IPS-NIHi7 (cell line): ENCODE measurements around the gene LRRK1.

ENCODE experiments used
- DNase-seq: peaks from one replicate; pipeline ENCODE4 v3.0.0; 2012; ENCODE audit warnings: mixed read lengths; ENCODE audit errors: extremely low spot score

Gene LRRK1

GRCh38 chr15:100913961-100914360 lies 5.2 kb upstream of the LRRK1 start:
- no peak for DNase-seq

- peak; percentile 73 for DNase-seq
Observed at GRCh38 chr15:100914876-100915275, 4.3 kb upstream of the LRRK1 start.

- peak; percentile 94 for DNase-seq
Observed at GRCh38 chr15:100918034-100918689, 995 bp upstream of the LRRK1 start.

- no peak for DNase-seq
Observed at GRCh38 chr15:100919481-100920405, 586 bp downstream of the LRRK1 start.

GRCh38 chr15:100920516-100921135 lies 1.5 kb downstream of the LRRK1 start:
- no peak for DNase-seq

GRCh38 chr15:100922192-100923040 lies 3.3 kb downstream of the LRRK1 start:
- DNase-seq, result no peak

- DNase-seq, result no peak
Observed at GRCh38 chr15:100923076-100923475, 3.9 kb downstream of the LRRK1 start.

- no peak for DNase-seq
Observed at GRCh38 chr15:100923902-100924301, 4.7 kb downstream of the LRRK1 start.

GRCh38 chr15:100924436-100924835 lies 5.3 kb downstream of the LRRK1 start:
- DNase-seq, result no peak

GRCh38 chr15:100925480-100925879 lies 6.3 kb downstream of the LRRK1 start:
- DNase-seq, result no peak

- DNase-seq, result peak; percentile 69
Observed at GRCh38 chr15:100926258-100926657, 7.1 kb downstream of the LRRK1 start.

- no peak for DNase-seq
Observed at GRCh38 chr15:100926971-100927756, 8.0 kb downstream of the LRRK1 start.

- no peak for DNase-seq
Observed at GRCh38 chr15:100928632-100929280, 9.6 kb downstream of the LRRK1 start.

GRCh38 chr15:100929641-100930042 lies 10.5 kb downstream of the LRRK1 start:
- no peak for DNase-seq

GRCh38 chr15:100930306-100930848 lies 11.2 kb downstream of the LRRK1 start:
- DNase-seq, result no peak

GRCh38 chr15:100931143-100931890 lies 12.2 kb downstream of the LRRK1 start:
- no peak for DNase-seq

GRCh38 chr15:100932676-100933348 lies 13.7 kb downstream of the LRRK1 start:
- DNase-seq, result no peak

GRCh38 chr15:100934166-100934565 lies 15.0 kb downstream of the LRRK1 start:
- DNase-seq, result no peak

GRCh38 chr15:100934726-100935125 lies 15.6 kb downstream of the LRRK1 start:
- DNase-seq, result no peak
